Panc1 (cell line): ENCODE data around the gene FHIT. TPM values are rescaled to one million over a fixed set of nuclear protein-coding genes. Genes with fewer than 3 reads are reported as not detected.

ENCODE experiments used
- ATAC-seq: fragments of 200-7000 bp; cut with Tn5 transposase; 2 replicates; pipeline ENCODE4 v1.9.1; 2020; ENCODE audit warnings: mild to moderate bottlenecking, moderate library complexity
- BruUV-seq: library from RNA; stranded (reverse); fragments of 400-500 nt; replicated peaks from 2 replicates; lab custom pipeline; 2021; lab: Mats Ljungman, UMichigan
- CTCF ChIA-PET: fragments of 300-600 bp; sonication (Branson Sonifier 250); formaldehyde crosslinking; loops from one replicate; lab custom pipeline; 2022; ENCODE audit warnings: antibody characterized with exemption; lab: Charles Lee
- POLR2A ChIA-PET: fragments of 300-600 bp; sonication (Branson Sonifier 250); formaldehyde crosslinking; loops from one replicate; lab custom pipeline; 2022; ENCODE audit warnings: antibody characterized with exemption; lab: Charles Lee
- DNase-seq: peaks from one replicate; pipeline ENCODE4 v3.0.0-alpha.2; 2010; ENCODE audit warnings: low read depth, low spot score
- H3K27ac ChIP-seq: 2 replicates; pipeline ENCODE4 v1.5.1; 2011; ENCODE audit warnings: mild to moderate bottlenecking, low read length, inconsistent platforms
- H3K27me3 ChIP-seq: fragments of 200-500 bp; sonication (Bioruptor generic); 2 replicates; pipeline ENCODE4 v1.6.0; 2014; ENCODE audit warnings: low read length, inconsistent platforms; ENCODE audit not compliant: control insufficient read depth, insufficient read depth
- H3K36me3 ChIP-seq: fragments of 200-500 bp; sonication (Bioruptor generic); 2 replicates; pipeline ENCODE4 v1.5.1; 2014; ENCODE audit warnings: inconsistent platforms, mild to moderate bottlenecking, low read length, moderate library complexity; ENCODE audit not compliant: control insufficient read depth, insufficient read depth
- H3K4me1 ChIP-seq: 2 replicates; pipeline ENCODE4 v1.5.1; 2011; ENCODE audit warnings: inconsistent platforms, mild to moderate bottlenecking, low read length, moderate library complexity; ENCODE audit not compliant: control insufficient read depth, insufficient read depth
- H3K4me3 ChIP-seq, 2 experiments: 2 replicates each; pipeline ENCODE4 v1.5.1; 2011 to 2012; ENCODE audit warnings: low read depth in 2 of 2, low read length in 2 of 2, mild to moderate bottlenecking in 2 of 2, inconsistent platforms in 1 of 2, moderate library complexity in 1 of 2
- H3K9me3 ChIP-seq: fragments of 200-500 bp; sonication (Bioruptor generic); 2 replicates; pipeline ENCODE4 v1.5.1; 2014; ENCODE audit warnings: low read depth, mild to moderate bottlenecking, inconsistent platforms, low read length, moderate library complexity; ENCODE audit not compliant: control insufficient read depth, insufficient read depth
- CTCF ChIP-seq: fragments of 450-650 bp; IDR thresholded peaks from 2 replicates; pipeline ENCODE4 v1.5.1; 2017; ENCODE audit warnings: mild to moderate bottlenecking
- POLR2AphosphoS5 ChIP-seq: IDR thresholded peaks from 2 replicates; pipeline ENCODE4 v1.6.1; 2012; ENCODE audit warnings: mild to moderate bottlenecking, low read depth, low read length, moderate library complexity
- REST ChIP-seq, 2 experiments: IDR thresholded peaks; 2 replicates each; pipeline ENCODE4 v1.6.1; 2011 to 2012; ENCODE audit warnings: low read depth in 2 of 2, control low read depth in 1 of 2, low read length in 1 of 2, mild to moderate bottlenecking in 1 of 2, moderate library complexity in 1 of 2; ENCODE audit not compliant: insufficient read depth in 1 of 2
- SIN3A ChIP-seq: IDR thresholded peaks from 2 replicates; pipeline ENCODE4 v1.6.1; 2012; ENCODE audit warnings: low read depth, mild to moderate bottlenecking, low read length, moderate library complexity, borderline replicate concordance; ENCODE audit not compliant: insufficient read depth
- TCF7L2 ChIP-seq: IDR thresholded peaks from 2 replicates; pipeline ENCODE4 v1.6.1; 2011; ENCODE audit warnings: mild to moderate bottlenecking, low read depth, low read length, inconsistent platforms
- in situ Hi-C: cut with HindIII; loops from 2 replicates; pipeline ENCODE4 v1.10.0; 2016; ENCODE audit warnings: low sequenced_read_pairs, low pct_unique_long_range_greater_than_20kb
- intact Hi-C: fragments of 100-400 bp; cut with micrococcal nuclease; formaldehyde crosslinking; loops from one replicate; pipeline ENCODE4 v1.10.0; 2022; ENCODE audit not compliant: unreplicated experiment
- total RNA-seq: library from RNA; stranded (reverse); gene quantifications from one replicate; pipeline ENCODE4 v1.2.1, GENCODE V29; 2021; ENCODE audit not compliant: unreplicated experiment

Gene FHIT
- total RNA-seq, 1 experiment from 2014 or later, result 2.2 TPM

GRCh38 chr3:59824876-59825275 is 1426.4 kb downstream of the FHIT start:
- no peak overlapping the region for H3K27ac ChIP-seq
- ATAC-seq (no peak), DNase-seq (no peak)
- H3K36me3 ChIP-seq, result no peaks in the 10 kb centered on the region
- no TSS peak for BruUV-seq
- no peaks in the 10 kb centered on the region for H3K27me3 ChIP-seq
- ChIA-PET POLR2A (no interaction called here), CTCF (no interaction called here)
- no peaks in the 10 kb centered on the region for H3K4me1 ChIP-seq
- no peaks in the 10 kb centered on the region for H3K9me3 ChIP-seq
- in situ Hi-C loops (no loop called here), intact Hi-C loops (no loop called here)
- H3K4me3 ChIP-seq, result no peak overlapping the region
- no peak for TF ChIP-seq POLR2AphosphoS5

GRCh38 chr3:59821274-59821673 is 1430.0 kb downstream of the FHIT start:
- ChIA-PET POLR2A (no interaction called here), CTCF (no interaction called here)
- Histone ChIP-seq H3K36me3 (no peaks in the 10 kb centered on the region), H3K27ac (no peak overlapping the region), H3K27me3 (no peaks in the 10 kb centered on the region), H3K4me1 (no peaks in the 10 kb centered on the region; the same call in 1 of the 2 replicates), H3K4me3 (no peak overlapping the region), H3K9me3 (no peaks in the 10 kb centered on the region)
- DNase-seq, result no peak
- intact Hi-C loops, result no loop called here
- in situ Hi-C loops, result no loop called here
- no peak for TF ChIP-seq SIN3A
- no peak for TF ChIP-seq REST (IDR thresholded peaks at IDR 0.05; ENCODE audit: insufficient read depth in 1 of 2, low read depth in 2 of 2, low read length in 1 of 2)
- no peak for TF ChIP-seq TCF7L2
- no peak for TF ChIP-seq POLR2AphosphoS5
- no peak for TF ChIP-seq CTCF
- ATAC-seq, result no peak
- BruUV-seq, result no TSS peak

- ATAC-seq (no peak), DNase-seq (no peak)
- intact Hi-C loops, result no loop called here
- BruUV-seq, result no TSS peak
- H3K27me3 ChIP-seq, result no peaks in the 10 kb centered on the region
- ChIA-PET CTCF (no interaction called here), POLR2A (no interaction called here)
- in situ Hi-C loops, result no loop called here
- H3K4me3 ChIP-seq, result no peak overlapping the region
- no peak overlapping the region for H3K27ac ChIP-seq
- H3K9me3 ChIP-seq, result no peaks in the 10 kb centered on the region
- no peak for TF ChIP-seq POLR2AphosphoS5
- no peak for TF ChIP-seq SIN3A
- TF ChIP-seq TCF7L2, result no peak
- TF ChIP-seq REST (IDR thresholded peaks at IDR 0.05; ENCODE audit: insufficient read depth in 1 of 2, low read depth in 2 of 2, low read length in 1 of 2), result no peak
- TF ChIP-seq CTCF, result no peak
- no peaks in the 10 kb centered on the region for H3K36me3 ChIP-seq
- no peaks in the 10 kb centered on the region; the same call in 1 of the 2 replicates for H3K4me1 ChIP-seq
Measured at GRCh38 chr3:59820352-59820934, 1430.8 kb downstream of the FHIT start.
